Measurements from ENCODE around the gene C9orf85. TPM values are rescaled to one million over a fixed set of nuclear protein-coding genes. Genes with fewer than 3 reads are reported as not detected.

Gene C9orf85
- total and polyA plus RNA-seq, 3 donors from 2014 or later = 8.0 to 14.4 (median 11.8) TPM

DNA sequence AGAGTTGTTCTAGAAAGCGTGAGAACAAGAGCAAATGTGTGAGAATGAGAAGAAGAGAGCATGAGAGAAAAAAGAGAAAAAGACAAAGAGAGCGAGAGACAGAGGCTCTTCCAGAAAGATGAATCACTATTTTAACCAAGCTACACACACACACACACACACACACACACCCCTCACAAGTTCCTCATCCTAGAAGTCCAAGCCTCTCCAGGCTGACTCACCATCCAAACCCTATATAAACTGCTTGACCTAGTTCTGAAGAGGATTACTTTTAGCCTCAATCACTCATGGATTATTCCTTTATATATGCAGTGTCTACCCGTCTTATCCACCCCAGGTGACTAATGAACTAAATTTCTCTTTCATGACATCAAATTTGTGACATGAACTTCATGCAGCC is 111.4 kb downstream of the C9orf85 start:
- Histone ChIP-seq H3K27me3 (no peaks in the 10 kb centered on the region), H3K9me3 (no peaks in the 10 kb centered on the region), H3K4me1 (no peaks in the 10 kb centered on the region), H3K36me3 (ENCODE audit: low read depth, missing control alignments) (no peaks in the 10 kb centered on the region), H3K4me3 (no peak overlapping the region), H3K27ac (no peak overlapping the region)
- WGBS, 2 donors = 76% methylated on average over 3 of the region's 3 CpGs
- DNase-seq = no peak
- intact Hi-C loops (cut with DNase I; ENCODE audit: low total_unique reads) = loop anchor here (10.0 kb wide), 1 partner anchor 218 kb away; no protein-coding TSS in a partner anchor
- no peak for TF ChIP-seq POLR2A (IDR thresholded peaks at IDR 0.05)
- TF ChIP-seq, protein P1, sequence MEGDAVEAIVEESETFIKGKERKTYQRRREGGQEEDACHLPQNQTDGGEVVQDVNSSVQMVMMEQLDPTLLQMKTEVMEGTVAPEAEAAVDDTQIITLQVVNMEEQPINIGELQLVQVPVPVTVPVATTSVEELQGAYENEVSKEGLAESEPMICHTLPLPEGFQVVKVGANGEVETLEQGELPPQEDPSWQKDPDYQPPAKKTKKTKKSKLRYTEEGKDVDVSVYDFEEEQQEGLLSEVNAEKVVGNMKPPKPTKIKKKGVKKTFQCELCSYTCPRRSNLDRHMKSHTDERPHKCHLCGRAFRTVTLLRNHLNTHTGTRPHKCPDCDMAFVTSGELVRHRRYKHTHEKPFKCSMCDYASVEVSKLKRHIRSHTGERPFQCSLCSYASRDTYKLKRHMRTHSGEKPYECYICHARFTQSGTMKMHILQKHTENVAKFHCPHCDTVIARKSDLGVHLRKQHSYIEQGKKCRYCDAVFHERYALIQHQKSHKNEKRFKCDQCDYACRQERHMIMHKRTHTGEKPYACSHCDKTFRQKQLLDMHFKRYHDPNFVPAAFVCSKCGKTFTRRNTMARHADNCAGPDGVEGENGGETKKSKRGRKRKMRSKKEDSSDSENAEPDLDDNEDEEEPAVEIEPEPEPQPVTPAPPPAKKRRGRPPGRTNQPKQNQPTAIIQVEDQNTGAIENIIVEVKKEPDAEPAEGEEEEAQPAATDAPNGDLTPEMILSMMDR (IDR thresholded peaks at IDR 0.05) = no peak

Small RNA genes lying within 50 kb of the gene (small RNA-seq; reads per million reads assigned to genes)
- gene HSPB1P1 (0 reads per million in 2 donors), gene RF00019 (0 reads per million in 2 donors)

Other genes with a start within 250 kb of the C9orf85 start
- gene CEMIP2, start 143.1 kb upstream of the C9orf85 start, total RNA-seq = 100 to 1,000 TPM; 109 to 146 TPM
- gene CEMIP2, start 143.1 kb upstream of the C9orf85 start, polyA plus RNA-seq (ENCODE audit: insufficient read depth, low read depth, low replicate concordance) = 18.3 TPM
- 10 to 100 TPM; 41.3 to 42.2 TPM for gene ABHD17B, start 446 bp upstream of the C9orf85 start, total RNA-seq
- gene ABHD17B, start 446 bp upstream of the C9orf85 start, polyA plus RNA-seq (ENCODE audit: insufficient read depth, low read depth, low replicate concordance) = 31.3 TPM
- gene C9orf57, start 149.0 kb downstream of the C9orf85 start, total RNA-seq = 1 to 10 TPM; 3.1 to 7.9 TPM
- 34.1 TPM for gene C9orf57, start 149.0 kb downstream of the C9orf85 start, polyA plus RNA-seq (ENCODE audit: insufficient read depth, low read depth, low replicate concordance)
- gene GDA, start 237.8 kb downstream of the C9orf85 start, total RNA-seq = 1 to 10 TPM; 1.7 to 3.7 TPM
- gene GDA, start 237.8 kb downstream of the C9orf85 start, polyA plus RNA-seq (ENCODE audit: insufficient read depth, low read depth, low replicate concordance) = 2.1 TPM

Measured in testis (tissue), 3 donors.